Forelimb muscle (tissue), 1 donor: Measurements from ENCODE around the gene SPN. TPM values are rescaled to one million over a fixed set of nuclear protein-coding genes. Genes with fewer than 3 reads are reported as not detected.
"Not testable (repeated sequence)": the region's sequence is repeated elsewhere in the genome, so short reads cannot be mapped to it uniquely, and the experiment has no call there.

Experiments
- DNase-seq: peaks from one replicate; pipeline ENCODE4 v3.0.0-alpha.2; 2013; ENCODE audit warnings: low read depth
- polyA plus RNA-seq: library from polyadenylated mRNA; unstranded; fragments of 120-200 nt; gene quantifications from one replicate; pipeline ENCODE4 v1.2.1, GENCODE V29; 2013; ENCODE audit not compliant: insufficient read length

The SPN gene
- polyA plus RNA-seq, 1 donor, result 1.0 TPM

- no peak for DNase-seq
These were observed 37.4 kb downstream of the SPN start for GRCh38 chr16:29700253-29700987.

- DNase-seq, result no peak
These were observed 38.1 kb downstream of the SPN start for GRCh38 chr16:29701214-29701555.

GRCh38 chr16:29702269-29702668, 39.2 kb downstream of the SPN start:
- DNase-seq, result no peak

- no peak for DNase-seq
These were observed 42.0 kb downstream of the SPN start for GRCh38 chr16:29705030-29705429.

- not testable (repeated sequence) for DNase-seq
These were observed 44.1 kb downstream of the SPN start for GRCh38 chr16:29707160-29707559.

GRCh38 chr16:29708917-29709600, 46.0 kb downstream of the SPN start:
- DNase-seq, result no peak

GRCh38 chr16:29709657-29710056, 46.6 kb downstream of the SPN start:
- DNase-seq, result not testable (repeated sequence)

- DNase-seq, result peak; percentile 43
These were observed 47.5 kb downstream of the SPN start for GRCh38 chr16:29710227-29711219.

- no peak for DNase-seq
These were observed 49.8 kb downstream of the SPN start for GRCh38 chr16:29712809-29713208.

- no peak for DNase-seq
These were observed 51.3 kb downstream of the SPN start for GRCh38 chr16:29714396-29714795.

- DNase-seq, result no peak
These were observed 51.9 kb downstream of the SPN start for GRCh38 chr16:29714972-29715371.

- no peak for DNase-seq
These were observed 54.1 kb downstream of the SPN start for GRCh38 chr16:29717113-29717512.

GRCh38 chr16:29719063-29719462, 56.0 kb downstream of the SPN start:
- DNase-seq, result no peak

Other genes starting within 250 kb of the SPN start
- 3.1 TPM for gene BOLA2, start 208.9 kb upstream of the SPN start, polyA plus RNA-seq
- 3.2 TPM for gene SLX1B, start 208.7 kb upstream of the SPN start, polyA plus RNA-seq
- 8.0 TPM for gene SULT1A4, start 203.3 kb upstream of the SPN start, polyA plus RNA-seq
- 34.3 TPM for gene NPIPB12, start 156.8 kb upstream of the SPN start, polyA plus RNA-seq
- gene QPRT, start 15.9 kb downstream of the SPN start, polyA plus RNA-seq, result 79.2 TPM
- 0.40 TPM for gene C16orf54, start 82.7 kb downstream of the SPN start, polyA plus RNA-seq
- not detected for gene ZG16, start 115.0 kb downstream of the SPN start, polyA plus RNA-seq
- gene KIF22, start 127.5 kb downstream of the SPN start, polyA plus RNA-seq, result 24.9 TPM
- gene MAZ, start 143.3 kb downstream of the SPN start, polyA plus RNA-seq, result 228 TPM
- gene PRRT2, start 148.9 kb downstream of the SPN start, polyA plus RNA-seq, result 14.4 TPM
- 28.4 TPM for gene PAGR1, start 152.9 kb downstream of the SPN start, polyA plus RNA-seq
- gene MVP, start 157.2 kb downstream of the SPN start, polyA plus RNA-seq, result 17.9 TPM
- 37.7 TPM for gene CDIPT, start 200.0 kb downstream of the SPN start, polyA plus RNA-seq
- gene SEZ6L2, start 236.3 kb downstream of the SPN start, polyA plus RNA-seq, result 2.5 TPM
- 0.29 TPM for gene ASPHD1, start 237.2 kb downstream of the SPN start, polyA plus RNA-seq